ENCODE data around the gene EPHA2.

EPHA2 gene

GRCh38 chr1:16133007-16133961 is 22.6 kb downstream of the EPHA2 start:
- no peak for DNase-seq

DNA sequence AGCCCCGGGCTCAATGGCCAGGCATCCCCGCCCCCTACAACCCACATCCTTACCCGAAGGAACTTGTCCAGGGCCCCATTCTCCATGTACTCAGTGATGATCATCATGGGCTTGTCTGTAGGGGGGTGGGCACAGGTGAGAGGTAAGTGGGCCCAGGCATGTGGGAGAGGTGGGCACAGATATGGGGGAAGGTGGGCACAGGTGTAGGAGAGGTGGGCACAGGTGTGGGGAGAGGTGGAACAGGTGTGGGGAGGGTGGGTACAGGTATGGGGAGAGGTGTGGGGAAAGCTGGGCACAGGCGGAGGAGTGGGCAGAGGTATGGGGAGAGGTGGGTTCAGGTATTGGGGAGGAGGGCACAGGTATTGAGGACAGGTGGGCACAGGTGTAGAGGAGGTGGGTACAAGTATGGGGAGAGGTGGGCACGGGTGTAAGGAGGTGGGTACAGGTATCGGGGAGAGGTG is 23.5 kb downstream of the EPHA2 start:
- no peak for DNase-seq

DNA sequence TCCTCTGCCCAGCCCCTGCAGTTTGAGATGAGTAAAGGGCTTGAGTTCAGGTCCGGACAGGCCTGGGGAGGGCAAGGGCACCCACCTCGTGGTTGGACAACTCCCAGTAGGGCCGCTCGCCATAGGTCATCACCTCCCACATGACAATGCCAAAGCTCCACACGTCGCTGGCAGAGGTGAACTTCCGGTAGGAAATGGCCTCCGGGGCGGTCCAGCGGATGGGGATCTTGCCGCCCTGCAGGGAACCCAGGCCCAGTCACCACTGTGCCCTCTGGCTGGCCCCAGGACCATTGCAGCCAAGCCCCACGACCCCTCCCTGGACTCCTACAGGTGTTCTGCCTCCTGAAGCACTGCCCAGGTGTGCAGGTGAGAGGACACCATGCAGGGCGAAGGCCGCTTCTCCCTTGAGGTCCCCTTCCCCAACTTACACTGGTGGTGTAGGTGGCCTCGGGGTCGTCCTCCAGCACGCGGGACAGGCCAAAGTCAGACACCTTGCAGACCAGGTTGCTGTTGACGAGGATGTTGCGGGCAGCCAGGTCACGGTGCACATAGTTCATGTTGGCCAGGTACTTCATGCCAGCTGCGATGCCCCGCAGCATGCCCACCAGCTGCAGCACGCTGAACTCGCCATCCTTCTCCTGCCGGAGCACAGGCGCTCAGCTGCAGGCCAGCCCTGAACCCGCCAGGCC is 24.1 kb downstream of the EPHA2 start:
- no peak for DNase-seq

DNA sequence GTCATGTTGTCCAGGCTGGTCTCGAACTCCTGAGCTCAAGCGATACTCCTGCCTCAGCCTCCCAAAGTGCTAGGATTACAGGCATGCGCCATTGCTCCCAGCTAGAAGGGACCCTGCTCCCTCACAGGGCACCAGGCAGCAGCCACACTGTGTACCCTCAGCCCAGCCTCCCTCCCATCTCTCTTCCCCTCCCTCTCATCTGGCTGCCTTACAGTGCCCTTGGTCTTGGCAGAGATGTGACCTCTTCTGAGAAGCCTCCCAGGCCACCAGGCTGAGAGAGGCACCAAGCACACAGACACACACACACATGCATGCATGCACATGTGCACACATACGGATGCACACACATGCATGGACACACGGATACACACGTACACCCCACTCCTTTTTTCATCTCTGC is 25.0 kb downstream of the EPHA2 start:
- DNase-seq, result no peak

DNA sequence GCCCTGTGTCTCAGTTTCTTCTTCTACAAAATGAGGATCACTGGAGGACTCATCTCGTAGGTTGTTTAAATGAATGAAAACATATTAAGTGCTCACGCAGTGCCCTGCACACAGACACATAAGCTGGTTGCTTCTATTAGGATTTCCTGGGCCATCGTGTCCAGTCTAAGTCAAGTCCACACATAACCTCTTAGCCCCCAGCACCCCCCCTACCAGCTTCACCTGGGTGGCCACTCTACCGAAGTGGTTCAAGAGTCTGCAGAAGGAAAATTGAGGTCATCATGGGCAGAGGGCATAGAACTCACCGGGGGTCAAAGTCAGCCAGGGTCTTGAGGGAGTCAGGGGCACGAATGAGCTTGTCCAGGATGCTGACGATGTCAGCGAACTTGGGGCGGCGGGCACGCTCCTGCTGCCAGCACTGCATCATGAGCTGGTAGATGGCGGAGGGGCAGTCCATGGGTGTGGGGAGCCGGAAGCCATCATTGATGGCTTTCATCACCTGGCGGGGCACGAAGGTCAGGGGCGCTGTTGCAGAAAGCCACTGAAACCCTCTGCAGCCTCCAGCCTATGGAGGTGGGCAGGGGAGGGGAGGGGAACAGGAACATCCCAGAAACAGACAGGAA is 25.8 kb downstream of the EPHA2 start:
- no peak for DNase-seq

DNA sequence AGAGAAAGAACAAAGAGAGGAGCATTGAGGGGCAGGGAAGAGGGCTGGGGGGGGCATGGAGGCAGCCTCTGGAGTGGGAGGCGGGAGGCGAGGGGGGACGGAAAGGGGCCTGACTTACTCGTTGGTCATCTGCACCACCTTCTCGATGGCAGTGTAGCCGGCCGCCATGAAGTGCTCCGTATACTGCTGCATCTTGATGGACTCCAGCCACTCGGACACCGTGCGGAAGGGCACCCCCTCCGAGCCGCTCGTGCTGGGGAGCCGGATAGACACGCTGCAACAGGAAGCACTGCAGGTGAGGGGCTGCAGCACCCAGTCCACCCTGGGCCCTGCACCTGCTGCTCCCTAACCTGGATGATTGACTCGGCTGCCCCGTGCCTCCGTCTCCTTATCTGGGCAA is 26.6 kb downstream of the EPHA2 start:
- no peak for DNase-seq

GRCh38 chr1:16128338-16128741 is 27.5 kb downstream of the EPHA2 start:
- no peak for DNase-seq

- DNase-seq, result no peak
These were observed 28.1 kb downstream of the EPHA2 start for GRCh38 chr1:16127676-16128337.

- DNase-seq, result no peak
These were observed 28.9 kb downstream of the EPHA2 start for GRCh38 chr1:16126743-16127515.

GRCh38 chr1:16126160-16126559 is 29.7 kb downstream of the EPHA2 start:
- DNase-seq, result no peak

GRCh38 chr1:16125483-16125882 is 30.4 kb downstream of the EPHA2 start:
- no peak for DNase-seq

GRCh38 chr1:16125088-16125470 is 30.8 kb downstream of the EPHA2 start:
- DNase-seq, result no peak

DNA sequence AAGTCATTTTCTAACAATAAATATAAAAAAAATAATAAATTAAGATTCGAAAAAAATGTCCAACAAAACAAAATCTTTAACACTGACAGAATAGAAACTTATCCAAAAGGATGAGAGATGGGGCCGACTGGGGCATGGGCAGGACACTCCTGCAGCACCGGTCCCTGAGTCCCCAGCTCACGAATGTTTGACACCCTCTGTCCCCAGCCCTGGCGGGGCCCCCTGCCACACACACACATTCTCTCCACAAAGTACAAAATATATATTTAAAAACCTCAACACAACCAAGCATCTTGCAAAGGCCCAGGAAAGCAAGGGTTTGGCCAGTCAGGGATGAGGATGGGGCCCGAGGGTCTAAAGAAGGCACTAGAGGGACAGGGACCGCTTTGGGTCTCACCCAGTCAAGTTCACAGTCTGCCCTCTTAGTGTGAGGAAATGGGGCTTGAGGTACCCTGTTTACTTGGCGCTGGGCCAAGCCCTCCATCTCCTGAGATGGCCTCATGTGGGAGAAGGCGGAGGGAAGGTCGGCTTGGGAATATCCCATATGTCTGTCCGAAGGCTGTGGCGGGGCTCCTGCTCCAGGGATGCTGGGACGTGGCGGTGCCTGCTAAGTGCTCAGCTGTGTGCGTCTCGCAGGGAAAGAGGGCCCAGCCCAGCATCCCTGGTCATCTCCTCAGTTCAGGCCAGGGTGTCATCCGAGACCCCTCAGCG is 31.3 kb downstream of the EPHA2 start:
- no peak for DNase-seq

DNA sequence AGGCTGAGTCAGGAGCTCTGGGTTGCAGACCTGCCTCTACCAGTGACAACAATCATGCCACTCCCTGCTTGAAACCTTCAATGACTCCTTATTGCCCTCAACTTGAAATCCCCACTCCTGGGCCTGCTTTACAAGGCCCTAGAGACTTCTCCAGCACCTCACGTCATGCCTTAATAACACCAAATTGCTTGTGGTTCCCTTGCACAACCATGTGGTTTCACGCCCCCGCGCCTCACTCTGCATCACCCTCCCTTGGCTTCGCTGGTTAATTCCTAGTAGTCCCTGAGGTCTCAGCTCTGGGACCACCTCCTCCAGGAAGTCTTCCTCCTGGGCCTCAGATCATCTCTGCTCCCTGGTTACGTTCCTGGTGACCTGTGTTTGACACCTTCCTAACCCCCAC is 33.0 kb downstream of the EPHA2 start:
- DNase-seq, result peak; percentile 47

GRCh38 chr1:16122350-16122881 is 33.5 kb downstream of the EPHA2 start:
- DNase-seq, result no peak

GRCh38 chr1:16120940-16121410 is 34.9 kb downstream of the EPHA2 start:
- DNase-seq, result no peak

DNA sequence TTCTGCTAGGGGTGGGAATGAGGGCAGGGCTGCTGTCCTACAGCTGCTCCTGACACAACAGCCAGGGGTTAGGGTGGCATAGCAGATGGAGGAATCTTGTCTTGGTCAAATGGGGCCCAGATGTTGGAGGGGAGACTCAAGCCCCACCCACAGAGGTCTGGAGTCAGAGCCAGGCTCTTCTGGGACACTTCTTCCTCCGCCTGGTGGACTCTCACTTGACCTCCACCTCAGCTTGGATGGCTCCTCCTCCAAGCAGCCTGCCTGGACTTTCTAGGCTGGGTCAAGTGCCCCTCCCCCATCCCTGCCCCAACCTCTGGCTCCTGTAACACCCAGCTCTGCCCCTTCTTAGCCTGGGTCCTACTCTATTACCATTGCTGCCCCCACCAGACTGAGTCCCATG is 35.5 kb downstream of the EPHA2 start:
- no peak for DNase-seq

DNA sequence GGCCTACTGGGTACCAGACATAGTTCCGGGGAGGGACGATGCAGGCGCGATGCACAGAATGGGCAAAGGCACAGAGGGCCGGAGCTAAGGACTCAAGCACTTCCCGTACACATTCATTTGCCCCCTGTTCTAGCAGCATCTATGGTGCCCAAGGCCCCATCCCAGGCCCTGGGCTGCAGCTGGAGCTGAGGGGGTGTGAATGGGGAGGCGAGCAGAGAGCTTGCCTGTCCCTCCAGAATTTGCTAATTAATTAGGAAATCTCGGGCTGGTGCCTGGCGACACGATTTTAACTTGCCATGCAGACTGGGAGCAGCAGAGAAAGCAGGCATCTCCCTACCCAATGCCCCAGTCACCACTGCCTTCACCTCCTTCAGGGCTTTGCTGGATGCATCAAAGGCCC is 35.9 kb downstream of the EPHA2 start:
- no peak for DNase-seq

GRCh38 chr1:16119504-16119903 is 36.4 kb downstream of the EPHA2 start:
- DNase-seq, result no peak

DNA sequence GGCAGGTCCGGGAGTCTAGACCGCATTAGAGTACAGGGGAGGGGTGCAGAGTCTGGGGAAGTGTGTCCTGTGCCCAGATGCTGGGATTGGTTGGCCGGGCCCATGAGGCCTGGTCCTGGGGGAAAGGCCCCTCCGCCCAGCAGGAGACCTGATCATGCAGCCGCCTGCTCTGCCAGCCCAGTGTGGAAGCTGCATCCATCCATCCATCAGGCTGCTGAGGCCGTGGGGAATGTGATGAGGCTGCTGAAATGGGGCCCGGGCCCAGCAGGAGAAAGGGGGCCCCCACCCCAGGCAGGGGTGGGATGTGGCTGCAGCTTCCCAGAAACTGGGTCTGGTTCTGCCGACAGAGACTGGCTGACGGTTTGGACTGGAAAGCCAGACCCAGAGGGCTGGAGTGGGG is 37.2 kb downstream of the EPHA2 start:
- DNase-seq, result no peak

GRCh38 chr1:16117936-16118335 is 37.9 kb downstream of the EPHA2 start:
- no peak for DNase-seq

Data from activated gamma-delta T cell (primary cell).